RCC 7860 (cell line): ENCODE results near the gene SLC22A9.
"Not testable (repeated sequence)": the region's sequence is repeated elsewhere in the genome, so short reads cannot be mapped to it uniquely, and the experiment has no call there.

Experiments
- DNase-seq: peaks from one replicate; pipeline ENCODE4 v3.0.0-alpha.2; 2015; ENCODE audit warnings: low spot score
- FAIRE-seq: peaks from 2 replicates; lab custom pipeline; 2012; peaks lifted over from hg19 to GRCh38; lab: Jason Lieb, UNC

Gene SLC22A9

DNA sequence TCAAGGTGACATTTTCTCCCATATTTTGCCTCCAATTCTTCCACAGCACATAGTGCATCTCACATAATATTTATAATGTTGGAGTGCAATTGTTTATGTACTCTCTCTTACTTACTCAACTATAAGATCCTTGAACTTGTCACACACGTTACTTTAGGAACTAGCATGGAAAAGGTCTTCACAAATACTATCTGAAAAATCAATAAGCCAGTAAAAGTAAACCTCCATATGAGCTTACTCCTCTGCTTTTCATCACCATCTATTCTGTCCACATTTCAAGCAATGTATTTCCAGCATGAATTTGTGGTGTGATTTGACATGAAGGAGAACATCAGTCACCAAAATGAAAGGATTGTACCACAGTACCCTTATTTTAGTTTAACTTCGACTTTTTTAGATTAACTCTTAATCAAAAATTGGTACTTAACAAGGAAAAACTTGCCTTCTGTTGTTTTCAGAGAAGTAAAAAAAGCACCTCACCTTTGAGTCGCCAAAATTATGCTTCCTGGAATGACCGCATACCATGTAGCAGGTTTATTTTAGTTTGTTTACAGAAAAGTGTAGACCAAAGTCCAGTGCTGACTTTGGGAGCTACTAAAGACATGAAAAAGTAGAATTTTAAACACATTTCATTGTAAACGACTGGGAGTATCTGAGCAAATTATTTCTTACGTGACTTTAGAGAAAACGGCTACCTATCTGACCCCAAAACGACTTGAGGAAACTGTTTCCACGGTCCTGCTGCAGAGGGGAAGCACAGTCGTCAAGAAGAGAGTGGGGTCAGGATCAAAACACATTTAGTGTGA lies at the start of gene SLC22A9:
SLC22A9 (plus strand) TSS at position 621 of the 806 bp plus-strand sequence. CDS start 272 bp downstream, outside the sequence.
- FAIRE-seq: no peak
- DNase-seq: no peak

DNA sequence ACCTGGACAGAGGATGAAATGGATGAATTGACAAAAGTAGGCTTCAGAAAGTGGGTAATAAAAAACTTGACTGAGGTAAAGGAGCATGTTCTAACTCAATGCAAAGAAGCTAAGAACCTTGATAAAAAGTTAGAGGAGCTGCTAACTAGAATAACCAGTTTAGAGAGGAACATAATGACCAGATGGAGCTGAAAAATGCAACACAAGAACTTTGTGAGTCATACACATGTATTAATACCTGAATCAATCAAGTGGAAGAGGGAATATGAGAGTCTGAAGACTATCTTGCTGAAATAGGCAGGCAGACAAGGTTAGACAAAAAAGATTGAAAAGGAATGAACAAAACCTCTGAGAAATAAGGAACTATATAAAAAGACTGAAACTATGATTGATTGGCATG lies 47.9 kb upstream of the SLC22A9 start:
- no peak for FAIRE-seq
- no peak for DNase-seq

DNA sequence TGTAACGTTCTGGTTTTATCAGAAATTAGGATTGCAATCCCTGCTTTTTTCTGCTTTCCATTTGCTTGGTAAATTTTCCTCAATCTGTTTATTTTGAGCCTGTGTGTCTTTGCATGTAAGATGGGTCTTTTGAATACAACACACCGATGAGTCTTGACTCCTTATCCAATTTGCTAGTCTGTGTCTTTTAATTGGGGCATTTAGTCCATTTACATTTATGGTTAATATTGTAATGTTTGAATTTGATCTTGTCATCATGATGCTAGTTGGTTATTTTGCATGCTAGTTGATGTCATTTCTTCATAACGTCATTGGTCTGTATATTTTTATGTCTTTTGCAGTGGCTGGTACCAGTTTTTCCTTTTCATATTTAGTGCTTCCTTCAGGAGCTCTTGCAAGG lies 34.5 kb upstream of the SLC22A9 start:
- not testable (repeated sequence) for DNase-seq, FAIRE-seq

DNA sequence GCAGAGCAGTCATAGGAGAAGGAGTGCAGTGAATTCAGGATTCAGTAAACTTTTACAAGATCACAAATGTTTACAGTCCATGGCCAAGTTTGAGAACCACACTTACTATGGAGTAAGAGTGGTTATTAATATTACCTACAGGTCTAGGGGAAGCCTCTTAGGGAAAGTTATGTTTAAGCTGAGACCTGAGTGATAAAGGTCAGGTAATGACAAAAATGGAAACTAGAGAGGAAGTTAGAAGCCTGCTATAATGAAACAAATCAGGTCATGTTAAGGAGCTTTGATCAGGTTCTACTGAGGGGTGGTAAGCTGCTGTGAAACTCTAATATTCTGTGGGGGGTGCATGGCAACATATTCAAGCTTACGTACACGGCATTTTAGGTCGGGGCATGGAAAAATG lies 32.5 kb upstream of the SLC22A9 start:
- FAIRE-seq (no peak), DNase-seq (no peak)

DNA sequence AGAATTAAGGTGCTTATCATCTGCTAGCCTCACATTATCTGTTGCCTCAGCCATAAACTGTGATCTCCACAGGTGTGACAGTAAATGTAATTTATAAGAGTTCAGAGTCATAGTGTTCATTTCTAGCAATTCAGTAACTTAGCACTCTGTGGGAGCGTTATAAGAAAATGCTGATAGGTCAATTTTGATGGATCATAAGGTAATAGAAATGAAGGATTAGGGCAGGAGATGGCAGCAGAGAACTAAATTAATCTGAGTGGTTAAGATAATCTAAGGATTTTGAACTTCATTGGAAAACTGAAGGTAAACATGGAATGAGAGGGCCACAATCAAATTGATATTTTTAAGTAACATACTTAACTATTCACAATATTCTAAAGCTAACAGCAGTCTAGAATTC lies 26.5 kb upstream of the SLC22A9 start:
- FAIRE-seq: no peak
- DNase-seq: no peak

DNA sequence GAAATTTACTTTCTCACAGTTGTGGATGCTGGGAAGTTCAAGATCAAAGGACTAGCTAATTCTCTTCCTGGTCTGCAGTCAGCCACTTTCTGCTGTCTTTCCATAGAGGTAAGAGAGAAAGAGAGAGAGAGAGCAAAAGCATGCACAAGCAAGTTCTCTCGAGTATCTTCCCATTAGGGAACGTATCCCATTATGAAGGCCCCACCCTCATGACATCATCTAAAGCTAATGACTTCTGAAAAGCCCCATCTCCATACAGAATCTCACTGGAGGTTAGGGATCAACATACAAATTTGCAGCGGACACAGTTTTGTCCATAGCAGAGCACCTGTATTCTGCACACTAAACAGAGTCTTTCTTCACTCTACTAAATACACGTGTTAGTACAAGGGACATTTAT lies 17.4 kb upstream of the SLC22A9 start:
- DNase-seq: no peak
- no peak for FAIRE-seq

DNA sequence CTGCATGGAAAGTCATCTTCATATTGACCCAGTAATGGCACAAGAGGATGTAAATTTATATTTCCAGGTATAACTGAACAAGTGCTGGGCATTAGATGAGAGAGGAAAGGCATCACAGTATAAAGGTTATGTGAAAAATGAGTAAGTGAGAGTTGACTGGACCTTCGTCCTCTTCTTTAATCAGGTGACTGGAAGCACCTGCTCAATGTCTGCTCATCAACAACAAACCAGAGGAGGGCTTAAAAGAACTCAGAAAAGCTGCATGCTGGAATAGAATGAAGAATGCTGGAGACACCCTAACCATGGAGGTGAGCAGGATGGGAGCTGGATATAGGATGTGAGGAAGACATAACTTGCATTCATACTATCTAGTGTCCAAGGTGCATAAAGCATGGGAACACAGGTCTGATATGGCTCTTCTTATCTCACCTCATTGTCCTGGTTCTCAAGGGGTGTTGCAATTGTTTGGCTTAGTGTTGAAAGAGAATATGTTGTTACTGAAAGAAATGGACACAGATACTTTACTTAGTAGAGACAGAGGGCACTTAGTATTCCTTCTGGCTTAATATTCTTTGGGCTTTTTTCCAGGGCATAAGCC lies 7.3 kb upstream of the SLC22A9 start:
- DNase-seq (no peak), FAIRE-seq (no peak)

DNA sequence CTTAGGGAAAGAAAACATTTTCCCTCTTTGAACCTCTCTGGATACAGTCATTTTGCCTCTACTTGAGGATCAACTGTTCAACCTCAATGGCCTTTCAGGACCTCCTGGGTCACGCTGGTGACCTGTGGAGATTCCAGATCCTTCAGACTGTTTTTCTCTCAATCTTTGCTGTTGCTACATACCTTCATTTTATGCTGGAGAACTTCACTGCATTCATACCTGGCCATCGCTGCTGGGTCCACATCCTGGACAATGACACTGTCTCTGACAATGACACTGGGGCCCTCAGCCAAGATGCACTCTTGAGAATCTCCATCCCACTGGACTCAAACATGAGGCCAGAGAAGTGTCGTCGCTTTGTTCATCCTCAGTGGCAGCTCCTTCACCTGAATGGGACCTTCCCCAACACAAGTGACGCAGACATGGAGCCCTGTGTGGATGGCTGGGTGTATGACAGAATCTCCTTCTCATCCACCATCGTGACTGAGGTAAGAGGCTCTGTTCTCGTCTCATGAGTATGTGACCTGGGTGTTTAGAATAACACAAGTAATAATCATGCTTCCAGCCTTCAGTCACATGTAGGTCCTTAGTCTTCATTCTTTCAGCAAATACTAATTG lies 495 bp downstream of the SLC22A9 start:
- DNase-seq (no peak), FAIRE-seq (no peak)

DNA sequence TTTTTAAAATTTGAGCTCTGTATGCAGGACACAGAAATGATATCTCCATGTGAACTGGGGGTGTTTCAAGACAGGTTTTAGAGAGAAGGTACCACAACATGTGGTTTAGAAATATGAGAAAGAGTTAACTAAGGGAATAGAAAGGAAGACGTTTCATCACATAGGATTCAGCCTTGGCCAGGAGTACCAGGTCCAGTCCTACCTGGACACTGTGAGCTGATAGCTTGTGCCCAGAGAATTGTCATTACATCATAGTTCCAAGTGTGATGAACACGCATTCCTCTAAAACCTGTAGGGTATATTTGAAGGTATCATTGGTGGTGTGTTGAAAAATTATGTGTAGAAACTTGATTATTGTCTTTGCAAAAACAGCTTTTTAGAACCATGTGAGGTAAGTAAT lies 1.8 kb downstream of the SLC22A9 start:
- no peak for FAIRE-seq
- DNase-seq: no peak

DNA sequence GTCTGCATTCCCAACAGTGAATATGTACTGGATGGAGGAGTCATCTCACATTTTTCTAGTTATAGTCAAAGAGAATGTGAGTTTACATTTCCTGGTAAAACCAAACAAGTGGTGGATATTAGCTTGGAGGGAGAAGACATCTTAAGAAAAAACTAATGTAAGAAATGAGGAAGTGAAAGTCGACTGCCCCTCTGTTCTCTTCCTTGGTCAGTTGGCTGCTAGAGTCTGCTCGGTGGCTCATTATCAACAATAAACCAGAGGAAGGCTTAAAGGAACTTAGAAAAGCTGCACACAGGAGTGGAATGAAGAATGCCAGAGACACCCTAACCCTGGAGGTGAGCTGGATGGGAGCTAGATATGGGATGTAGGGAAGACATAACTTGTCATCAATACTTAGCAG lies 5.8 kb downstream of the SLC22A9 start:
- DNase-seq: no peak
- no peak for FAIRE-seq

DNA sequence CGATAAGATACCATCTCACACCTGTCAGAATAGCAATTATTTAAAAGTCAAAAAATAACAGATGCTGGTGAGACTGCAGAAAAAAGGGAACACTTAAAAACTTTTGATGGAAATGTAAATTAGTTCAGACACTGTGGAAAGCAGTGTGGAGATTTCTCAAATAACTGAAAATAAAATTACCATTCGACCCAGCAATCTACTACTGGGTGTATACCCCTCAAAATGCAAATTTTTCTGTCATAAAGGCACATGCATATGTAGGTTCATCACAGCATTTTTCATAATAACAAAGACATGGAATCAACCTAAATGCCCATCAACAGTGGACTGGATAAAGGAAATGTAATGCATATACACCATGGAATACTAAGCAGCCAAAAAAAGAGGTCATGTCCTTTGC lies 10.5 kb downstream of the SLC22A9 start:
- FAIRE-seq (no peak), DNase-seq (no peak)

DNA sequence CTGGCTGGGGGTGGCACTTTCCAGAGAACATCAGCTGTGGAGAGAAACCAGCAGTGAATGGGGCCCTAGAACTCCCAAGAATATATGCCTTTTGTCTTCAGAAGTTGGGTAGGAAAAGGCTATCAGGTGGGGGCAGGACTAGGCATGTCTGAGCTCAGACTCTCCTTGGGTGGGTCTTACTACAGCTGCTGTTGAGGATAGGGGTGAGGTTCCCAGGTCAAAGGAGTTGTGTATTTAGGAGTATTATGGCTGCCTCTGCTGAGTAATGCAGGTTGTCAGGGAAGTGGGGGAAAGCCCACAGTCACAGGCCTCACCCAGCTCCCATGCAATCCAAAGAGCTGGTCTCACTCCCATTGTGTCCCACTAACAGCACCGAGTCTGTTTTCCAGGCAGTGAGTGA lies 26.1 kb downstream of the SLC22A9 start:
- DNase-seq (no peak), FAIRE-seq (no peak)

DNA sequence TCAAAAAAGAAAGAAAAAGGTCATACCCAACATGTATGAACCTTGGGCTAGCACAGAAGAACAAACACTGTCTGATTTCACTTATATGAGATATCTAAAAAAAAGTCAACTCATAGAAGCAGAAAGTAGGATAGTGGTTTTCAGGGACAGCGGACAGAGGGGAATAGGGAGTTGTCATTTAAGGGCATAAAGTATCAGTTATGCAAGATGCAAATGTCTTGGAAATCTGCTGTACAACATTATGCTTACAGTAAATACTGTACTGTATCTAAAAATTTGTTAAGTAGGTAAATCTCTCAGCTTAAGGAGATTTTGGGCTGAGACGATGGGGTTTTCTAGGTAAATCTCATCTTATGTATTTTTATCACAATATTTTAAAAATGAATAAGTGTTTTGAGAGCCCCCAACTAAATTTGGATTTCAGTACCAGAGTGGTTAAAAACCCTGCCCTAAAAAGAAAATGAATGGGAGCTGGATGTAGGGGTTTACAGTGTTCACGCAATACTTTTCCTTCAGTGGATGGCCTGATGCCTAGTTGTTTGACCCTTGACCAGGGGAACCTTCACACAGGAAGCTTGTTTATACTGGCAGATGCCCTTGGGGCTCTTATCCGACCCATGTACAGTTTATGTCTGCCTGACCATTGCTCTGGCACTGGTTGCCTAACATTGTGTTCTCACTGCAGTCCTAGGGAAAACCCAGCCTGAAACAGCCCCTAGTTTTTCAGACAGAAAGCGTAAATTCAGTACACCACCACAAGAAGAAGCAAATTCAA lies 34.8 kb downstream of the SLC22A9 start:
- FAIRE-seq (no peak), DNase-seq (no peak)

DNA sequence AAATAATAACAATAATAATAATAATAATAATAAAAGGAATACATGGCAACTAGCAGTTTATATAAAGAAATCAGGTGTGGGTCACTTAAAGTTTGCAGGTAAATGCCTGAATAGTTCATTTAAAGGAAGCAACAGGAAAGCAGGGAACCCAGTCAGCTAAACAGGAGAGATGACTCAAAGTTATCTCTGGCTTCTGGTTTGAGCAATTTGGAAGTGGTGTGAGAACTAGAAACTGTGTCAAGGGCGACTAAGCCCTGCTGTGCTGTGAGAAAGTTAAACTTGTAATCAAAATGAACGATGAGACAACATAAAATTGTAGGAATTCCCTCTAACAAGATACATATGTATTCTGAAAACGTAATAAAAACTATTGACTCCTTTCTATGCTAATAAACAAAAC lies 35.5 kb downstream of the SLC22A9 start:
- no peak for FAIRE-seq
- no peak for DNase-seq

DNA sequence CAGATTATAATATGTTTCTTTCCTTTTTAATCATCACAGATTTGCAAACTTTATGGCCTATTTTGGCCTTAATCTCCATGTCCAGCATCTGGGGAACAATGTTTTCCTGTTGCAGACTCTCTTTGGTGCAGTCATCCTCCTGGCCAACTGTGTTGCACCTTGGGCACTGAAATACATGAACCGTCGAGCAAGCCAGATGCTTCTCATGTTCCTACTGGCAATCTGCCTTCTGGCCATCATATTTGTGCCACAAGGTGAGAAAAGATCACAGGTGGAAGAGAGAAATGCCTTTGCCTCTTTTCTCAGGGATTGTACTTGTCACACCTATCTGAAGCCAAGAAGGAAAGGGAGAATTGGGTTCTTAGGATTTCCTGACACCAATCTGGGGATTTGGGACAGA lies 36.9 kb downstream of the SLC22A9 start:
- FAIRE-seq (no peak), DNase-seq (no peak)

DNA sequence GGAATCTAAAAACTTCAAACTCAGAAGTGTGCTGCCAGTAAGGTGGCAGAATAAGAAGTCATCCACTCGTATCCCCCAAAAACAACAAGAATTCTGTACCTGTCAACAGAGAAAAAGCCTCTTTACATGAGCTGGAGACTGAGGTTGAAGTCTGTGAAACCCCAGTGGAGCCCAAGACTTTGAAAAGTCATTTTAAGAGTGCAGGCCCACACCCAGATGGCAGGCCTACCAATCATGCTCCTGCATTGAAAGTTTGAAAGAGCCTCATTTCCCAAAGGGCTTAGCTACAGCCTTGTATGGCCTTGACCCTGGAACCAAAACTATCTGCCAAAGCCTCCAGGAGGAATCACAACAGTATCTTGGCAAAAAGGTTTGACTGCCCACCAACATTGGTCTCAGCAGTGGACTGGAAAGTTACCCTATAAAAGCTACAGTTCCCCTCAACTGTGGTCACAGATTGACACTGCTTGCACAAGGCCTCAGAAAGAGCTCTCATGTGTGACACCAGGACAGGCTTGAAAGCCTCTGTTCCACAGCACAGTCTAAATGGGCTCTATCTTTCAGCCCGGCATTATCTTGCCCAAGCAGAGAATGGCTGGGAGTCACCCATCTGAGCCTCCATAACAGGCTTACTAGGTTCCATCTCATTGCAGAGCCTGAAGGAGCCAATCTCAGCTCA lies 47.7 kb downstream of the SLC22A9 start:
- no peak for FAIRE-seq

DNA sequence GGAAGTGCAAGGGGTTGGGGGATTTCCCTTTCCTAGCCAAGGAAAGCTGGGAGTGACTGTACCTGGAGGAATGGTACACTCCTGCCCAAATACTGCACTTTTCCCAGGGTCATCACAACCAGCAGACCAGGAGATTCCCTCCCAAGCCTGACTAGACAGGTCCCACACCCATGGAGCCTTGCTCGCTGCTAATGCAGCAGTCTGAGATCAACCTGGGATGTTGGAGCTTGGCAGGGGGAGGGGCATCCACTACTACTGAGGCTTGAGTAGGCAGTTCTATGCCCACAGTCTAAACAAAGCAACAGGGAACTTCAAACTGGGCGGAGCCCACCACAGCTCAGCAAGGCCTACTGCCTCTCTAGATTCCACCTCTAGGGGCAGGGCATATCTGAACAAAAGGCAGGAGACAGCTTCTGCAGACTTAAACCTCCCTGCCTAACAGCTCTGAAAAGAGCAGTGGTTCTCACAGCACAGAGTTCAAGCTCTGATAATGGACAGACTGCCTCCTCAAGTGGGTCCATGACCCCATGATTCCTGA lies 58.5 kb downstream of the SLC22A9 start:
- FAIRE-seq: no peak

More for the DNA sequence above, 47.7 kb downstream of the SLC22A9 start:
- no peak for DNase-seq

DNA sequence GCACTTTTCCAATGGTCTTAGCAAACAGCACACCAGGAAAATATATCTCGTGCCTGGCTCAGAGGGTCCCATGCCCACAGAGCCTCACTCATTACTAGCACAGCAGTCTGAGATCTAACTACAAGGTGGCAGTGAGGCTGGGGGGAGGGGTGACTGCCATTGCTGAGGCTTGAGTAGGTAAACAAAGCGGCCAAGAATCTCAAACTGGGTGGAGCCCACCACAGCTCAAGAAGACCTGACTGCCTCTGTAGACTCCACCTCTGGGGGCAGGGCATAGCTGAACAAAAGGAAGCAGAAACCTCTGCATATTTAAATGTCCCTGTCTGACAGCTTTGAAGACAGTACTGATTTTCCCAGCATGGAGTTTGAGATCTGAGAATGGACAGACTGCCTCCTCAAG lies 61.1 kb downstream of the SLC22A9 start:
- DNase-seq, FAIRE-seq: not testable (repeated sequence)

More for the DNA sequence above, 58.5 kb downstream of the SLC22A9 start:
- DNase-seq: no peak

DNA sequence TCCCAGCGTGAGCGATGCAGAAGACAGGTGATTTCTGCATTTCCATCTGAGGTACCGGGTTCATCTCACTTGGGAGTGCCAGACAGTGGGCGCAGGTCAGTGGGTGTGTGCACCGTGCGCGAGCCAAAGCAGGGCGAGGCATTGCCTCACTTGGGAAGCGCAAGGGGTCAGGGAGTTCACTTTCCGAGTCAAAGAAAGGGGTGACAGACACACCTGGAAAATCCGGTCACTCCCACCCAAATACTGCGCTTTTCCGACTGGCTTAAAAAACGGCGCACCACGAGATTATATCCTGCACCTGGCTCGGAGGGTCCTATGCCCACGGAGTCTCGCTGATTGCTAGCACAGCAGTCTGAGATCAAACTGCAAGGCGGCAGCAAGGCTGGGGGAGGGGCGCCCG lies 65.8 kb downstream of the SLC22A9 start:
- not testable (repeated sequence) for DNase-seq, FAIRE-seq

DNA sequence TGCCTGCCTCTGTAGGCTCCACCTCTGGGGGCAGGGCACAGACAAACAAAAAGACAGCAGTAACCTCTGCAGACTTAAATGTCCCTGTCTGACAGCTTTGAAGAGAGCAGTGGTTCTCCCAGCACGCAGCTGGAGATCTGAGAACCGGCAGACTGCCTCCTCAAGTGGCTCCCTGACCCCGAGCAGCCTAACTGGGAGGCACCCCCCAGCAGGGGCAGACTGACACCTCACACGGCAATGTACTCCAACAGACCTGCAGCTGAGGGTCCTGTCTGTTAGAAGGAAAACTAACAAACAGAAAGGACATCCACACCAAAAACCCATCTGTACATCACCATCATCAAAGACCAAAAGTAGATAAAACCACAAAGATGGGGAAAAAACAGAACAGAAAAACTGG lies 66.2 kb downstream of the SLC22A9 start:
- FAIRE-seq, DNase-seq: not testable (repeated sequence)
